Medulla oblongata (tissue), 1 donor: ENCODE results near the gene STK16.
"Not testable (repeated sequence)": the region's sequence is repeated elsewhere in the genome, so short reads cannot be mapped to it uniquely, and the experiment has no call there.

Source experiments
- DNase-seq: peaks from one replicate; pipeline ENCODE4 v3.0.0-alpha.2; 2015; ENCODE audit errors: extremely low spot score

Gene STK16, protein sequence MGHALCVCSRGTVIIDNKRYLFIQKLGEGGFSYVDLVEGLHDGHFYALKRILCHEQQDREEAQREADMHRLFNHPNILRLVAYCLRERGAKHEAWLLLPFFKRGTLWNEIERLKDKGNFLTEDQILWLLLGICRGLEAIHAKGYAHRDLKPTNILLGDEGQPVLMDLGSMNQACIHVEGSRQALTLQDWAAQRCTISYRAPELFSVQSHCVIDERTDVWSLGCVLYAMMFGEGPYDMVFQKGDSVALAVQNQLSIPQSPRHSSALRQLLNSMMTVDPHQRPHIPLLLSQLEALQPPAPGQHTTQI

DNA sequence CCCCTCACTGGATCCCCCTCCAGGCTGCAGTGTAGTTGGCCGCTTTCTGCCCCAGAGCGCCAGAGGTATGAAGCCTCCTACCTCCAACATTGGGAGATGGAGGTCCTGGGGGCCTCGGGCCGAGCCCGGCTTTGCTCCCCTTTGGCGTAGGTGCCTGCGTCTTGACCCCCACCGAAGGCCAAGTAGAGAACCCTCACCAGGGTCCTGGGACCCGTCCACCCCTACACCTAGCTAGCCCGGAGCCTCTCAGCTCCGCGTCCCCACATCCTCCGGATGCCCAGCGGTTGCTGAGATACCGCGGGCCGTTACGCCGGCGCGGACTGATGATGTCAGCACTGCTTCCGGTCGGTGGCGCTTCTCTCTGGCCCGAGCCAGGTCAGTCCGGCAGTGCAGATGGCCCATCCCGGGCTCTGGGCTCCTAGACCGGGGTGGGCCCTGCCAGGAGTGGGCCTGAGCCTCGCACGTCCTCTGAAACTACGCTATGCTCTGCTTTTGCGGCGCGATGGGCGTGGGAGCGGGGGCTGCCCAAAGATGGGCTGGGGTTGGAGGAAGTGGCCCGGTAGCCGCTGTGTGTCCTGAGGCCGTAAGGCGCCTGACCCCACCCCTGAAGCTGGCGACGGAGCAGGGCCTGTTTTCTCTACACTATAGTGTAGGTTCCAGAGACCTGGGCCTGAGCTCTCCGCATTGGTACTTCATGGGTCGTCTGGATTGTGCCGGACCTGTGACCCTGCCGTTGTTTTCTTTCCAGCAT lies at the start of gene STK16, which contains the start of gene GLB1L:
STK16 (plus strand) TSS at position 332 of the 751 bp plus-strand sequence. CDS start 521 bp downstream, outside the sequence.
GLB1L (minus strand) TSS at position 297 of the 751 bp plus-strand sequence. CDS start 1,871 bp downstream, outside the sequence.
- DNase-seq, result peak; percentile 93

DNA sequence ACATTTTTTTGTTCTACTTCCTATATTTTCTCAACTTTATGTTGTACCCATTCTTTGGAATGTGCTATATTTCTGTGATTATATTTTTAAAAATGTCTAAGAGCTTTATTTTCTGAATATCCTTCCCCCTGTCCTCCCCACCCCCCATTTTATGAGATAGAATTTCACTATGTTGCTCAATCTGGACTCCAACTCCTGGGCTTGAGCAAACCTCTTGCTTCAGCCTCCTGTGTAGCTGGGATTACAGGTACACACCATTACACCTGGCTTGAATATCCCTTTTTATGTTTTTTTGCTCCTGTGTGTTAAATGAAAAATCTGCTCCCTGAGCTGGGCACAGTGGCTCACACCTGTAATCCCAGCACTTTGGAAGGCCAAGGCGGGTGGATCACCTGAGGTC lies 47.9 kb upstream of the STK16 start:
- no peak for DNase-seq

DNA sequence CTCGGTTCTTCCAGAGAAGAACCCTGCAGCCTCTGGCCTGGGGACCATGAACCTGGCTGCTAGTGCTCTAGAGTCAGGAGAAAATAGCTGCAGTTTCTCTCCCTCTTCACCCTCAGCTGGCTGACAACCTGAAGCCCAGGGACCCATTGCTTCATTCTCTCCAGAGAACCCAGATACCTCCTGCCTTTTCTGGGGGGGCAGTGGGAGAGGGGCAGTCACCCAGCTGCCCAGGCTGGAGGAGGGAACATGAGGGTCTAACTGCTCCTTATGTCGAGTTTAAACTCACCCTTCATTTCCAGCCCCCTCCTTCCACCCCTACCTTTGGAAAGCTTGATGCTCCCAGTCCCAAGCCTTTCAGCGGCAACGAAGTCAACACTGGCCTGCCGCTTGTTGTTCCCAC lies 46.3 kb upstream of the STK16 start:
- DNase-seq, result no peak

DNA sequence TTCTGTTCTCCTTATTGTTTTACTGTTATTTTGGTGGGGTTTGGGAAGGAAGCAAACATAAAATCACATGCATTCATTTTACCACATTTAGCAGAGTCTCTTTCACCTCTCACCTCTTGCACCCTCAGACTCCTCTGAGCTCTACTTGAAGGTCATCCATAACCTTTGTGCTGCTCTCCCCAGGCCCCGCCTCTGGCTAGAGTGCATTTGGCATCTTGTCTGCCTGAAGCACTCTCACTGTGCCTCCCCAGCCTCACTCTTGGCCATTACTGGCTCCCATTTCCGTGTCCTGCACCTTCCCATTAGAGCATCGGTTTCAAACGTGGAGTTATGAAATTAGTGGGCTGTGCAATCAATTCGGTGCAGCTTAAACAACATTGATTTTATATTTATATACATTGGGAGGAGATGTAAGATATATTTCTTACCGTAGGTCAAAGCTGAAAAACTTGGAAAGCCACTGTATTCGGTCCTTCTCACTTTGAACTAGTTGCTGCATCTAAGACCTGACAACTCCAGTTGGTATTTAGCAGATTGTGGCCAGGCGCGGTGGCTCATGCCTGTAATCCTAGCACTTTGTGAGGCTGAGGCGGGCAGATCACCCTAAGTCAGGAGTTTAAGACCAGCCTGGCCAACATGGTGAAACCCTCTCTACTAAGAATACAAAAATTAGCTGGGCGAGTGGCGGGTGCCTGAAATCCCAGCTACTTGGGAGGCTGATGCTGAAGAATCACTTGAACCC lies 45.6 kb upstream of the STK16 start:
- DNase-seq, result no peak

DNA sequence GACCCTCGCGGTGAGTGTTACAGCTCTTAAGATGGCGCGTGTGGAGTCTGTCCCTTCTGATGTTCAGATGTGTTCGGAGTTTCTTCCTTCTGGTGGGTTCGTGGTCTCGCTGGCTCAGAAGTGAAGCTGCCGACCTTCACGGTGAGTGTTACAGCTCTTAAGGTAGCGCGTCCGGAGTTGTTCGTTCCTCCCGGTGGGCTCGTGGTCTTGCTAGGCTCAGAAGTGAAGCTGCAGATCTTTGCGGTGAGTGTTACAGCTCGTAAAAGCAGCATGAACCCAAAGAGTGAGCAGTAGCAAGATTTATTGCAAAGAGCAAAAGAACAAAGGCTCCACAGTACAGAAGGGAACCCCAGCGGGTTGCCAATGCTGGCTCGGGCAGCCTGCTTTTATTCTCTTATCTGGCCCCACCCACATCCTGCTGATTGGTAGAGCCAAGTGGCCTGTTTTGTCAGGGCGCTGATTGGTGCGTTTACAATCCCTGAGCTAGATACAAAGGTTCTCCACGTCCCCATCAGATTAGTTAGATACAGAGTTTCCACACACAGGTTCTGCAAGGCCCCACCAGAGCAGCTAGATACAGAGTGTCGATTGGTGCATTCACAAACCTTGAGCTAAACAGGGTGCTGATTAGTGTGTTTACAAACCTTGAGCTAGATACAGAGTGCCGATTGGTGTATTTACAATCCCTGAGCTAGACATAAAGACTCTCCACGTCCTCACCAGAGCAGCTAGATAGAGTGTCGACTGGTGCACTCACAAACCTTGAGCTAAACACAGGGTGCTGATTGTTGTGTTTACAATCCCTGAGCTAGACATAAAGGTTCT lies 44.6 kb upstream of the STK16 start:
- DNase-seq, result peak; percentile 47

DNA sequence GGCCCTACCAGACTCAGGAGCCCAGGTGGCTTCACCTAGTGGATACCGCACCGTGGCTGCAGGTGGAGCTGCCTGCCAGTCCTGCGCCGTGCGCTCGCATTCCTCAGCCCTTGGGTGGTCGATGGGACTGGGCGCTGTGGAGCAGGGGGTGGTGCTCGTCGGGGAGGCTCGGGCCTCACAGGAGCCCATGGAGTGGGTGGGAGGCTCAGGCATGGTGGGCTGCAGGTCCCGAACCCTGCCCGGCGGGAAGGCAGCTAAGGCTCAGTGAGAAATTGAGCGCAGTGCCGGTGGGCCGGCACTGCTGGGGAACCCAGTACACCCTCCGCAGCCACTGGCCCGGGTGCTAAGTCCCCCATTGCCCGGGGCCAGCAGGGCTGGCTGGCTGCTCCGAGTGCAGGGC lies 43.9 kb upstream of the STK16 start:
- not testable (repeated sequence) for DNase-seq

DNA sequence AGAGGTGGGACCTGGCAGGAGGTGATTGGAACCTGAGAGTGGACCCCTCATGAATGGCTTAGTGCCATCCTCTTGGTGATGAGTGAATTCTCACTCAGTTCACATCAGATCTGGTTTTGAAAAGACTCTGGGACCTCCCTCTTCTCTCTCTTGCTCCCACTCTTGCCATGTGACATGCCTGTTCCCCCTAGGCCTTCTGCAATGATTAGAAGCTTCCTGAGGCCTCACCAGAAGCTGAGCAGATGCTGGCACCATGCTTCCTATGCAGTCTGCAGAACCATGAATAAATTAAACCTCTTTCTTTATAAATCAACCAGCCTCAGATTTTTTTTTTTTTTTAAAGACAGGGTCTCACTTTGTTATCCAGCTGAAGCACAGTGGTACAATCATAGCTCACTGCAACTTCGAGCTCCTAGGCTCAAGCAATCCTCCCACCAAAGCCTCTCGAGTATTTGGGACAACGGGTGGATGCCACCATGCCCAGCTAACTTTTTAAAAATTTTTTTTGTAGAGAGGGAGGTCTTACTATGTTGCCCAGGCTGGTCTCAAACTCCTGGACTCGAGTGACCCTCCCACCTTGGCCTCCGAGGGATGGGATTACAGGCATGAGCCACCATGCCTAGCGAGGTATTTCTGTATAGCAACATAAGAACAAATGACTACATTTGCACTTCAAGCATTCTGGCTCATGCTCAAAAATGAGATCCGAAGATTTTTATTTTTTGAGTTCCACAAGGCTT lies 40.7 kb upstream of the STK16 start:
- DNase-seq, result no peak

DNA sequence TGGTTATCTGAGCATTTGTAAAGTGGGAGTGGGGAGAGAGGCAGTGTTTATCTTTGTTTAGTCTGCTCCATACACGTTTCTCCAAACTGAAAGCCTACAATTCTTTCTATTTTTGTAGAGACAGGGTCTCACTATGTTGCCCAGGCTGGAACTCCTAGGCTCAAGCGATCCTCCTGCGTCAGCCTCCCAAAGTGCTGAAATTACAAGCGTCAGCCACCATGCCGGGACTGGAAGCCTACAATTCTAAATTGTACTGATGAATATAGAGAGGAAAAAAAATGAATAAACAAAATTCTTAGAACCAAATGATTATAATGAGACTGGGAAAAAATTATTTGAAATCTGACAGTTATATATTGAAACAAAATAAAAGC lies 40.1 kb upstream of the STK16 start:
- no peak for DNase-seq

DNA sequence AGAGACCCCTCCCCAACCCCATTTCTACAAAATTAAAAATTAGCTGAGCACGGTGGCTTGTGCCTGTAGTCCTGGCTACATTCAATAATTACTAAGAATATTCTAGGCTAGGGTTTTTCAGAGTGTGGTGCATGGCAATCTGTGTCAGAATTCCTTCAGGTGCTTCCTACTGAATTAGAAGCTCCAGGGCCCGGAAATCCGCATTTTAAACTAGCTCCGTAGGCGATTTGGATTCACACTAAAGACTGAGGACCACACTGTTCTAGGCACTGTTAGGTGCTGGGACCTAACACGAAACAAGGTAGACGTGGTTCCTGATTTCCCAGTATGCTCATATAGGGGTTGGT lies 39.3 kb upstream of the STK16 start:
- DNase-seq, result no peak

DNA sequence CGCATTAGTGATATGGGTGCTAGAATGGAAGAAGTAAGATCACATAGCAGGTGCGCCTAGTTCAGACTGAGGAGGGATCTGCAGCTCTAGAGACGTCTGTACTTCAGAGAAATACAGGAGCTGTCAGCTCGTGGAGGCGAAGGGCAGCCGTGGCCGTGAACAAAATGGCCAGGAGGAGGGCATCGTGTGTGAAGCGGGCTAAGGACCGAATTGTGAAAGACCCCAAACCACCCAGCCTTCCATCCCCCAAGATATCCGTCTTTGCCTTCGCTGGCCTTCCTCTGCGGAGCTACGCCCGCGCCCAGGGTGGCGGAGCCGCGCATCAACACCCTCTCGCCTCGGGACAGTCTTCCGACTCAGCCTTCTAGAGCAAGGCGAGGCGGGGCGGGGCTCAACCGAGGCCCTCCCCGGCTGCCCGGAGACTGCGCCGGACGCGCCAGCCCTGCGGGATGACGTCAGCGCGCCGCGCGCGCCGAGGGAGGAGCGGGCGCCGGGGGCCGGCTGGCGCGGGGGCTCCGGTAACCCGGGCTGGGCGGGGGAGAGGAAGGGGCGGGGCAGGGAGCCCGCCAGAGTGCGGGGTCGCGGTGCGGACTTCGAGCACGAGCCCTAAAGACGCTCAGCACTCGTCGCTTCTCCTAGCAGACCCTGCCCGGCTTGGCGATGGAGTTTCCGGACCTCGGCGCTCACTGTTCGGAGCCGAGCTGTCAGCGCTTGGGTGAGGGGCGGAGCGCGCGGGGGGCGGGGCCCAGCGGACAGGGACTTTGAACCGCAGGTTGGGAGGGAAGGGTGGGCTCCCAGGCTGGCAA lies 38.7 kb upstream of the STK16 start, which contains the start of gene ZFAND2B:
ZFAND2B (plus strand) TSS at position 455 of the 806 bp plus-strand sequence; CDS start at position 661, 206 bp downstream.
- DNase-seq, result peak; percentile 97

DNA sequence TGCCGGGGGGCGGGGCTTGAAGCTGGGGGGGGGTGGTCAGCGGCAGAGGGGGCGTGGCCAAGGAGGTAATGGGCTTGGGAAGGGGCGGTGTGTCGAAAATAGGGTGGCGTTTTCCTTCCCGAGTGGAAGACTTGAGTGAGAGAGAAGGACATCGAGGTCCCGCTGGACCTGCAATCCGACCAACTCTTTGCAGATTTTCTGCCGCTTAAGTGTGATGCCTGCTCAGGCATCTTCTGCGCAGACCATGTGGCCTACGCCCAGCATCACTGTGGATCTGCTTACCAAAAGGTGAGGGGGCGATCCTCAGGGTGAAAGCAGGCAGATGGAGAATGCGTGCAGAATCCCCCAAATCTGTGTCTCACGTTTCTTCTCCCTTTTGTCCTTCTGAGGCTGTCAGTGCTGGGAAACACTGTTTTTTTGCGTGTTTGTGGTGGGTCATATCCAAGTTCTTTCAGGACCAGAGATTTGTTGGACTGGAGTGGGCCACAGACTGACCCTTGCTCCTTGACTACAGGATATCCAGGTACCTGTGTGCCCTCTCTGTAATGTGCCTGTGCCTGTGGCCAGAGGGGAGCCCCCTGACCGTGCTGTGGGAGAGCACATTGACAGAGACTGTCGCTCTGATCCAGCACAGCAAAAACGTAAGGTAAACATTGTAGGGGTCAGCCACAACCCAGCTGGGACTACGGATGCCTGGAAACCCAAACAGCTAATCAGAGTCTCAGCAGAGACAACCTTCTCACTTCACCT lies 38.0 kb upstream of the STK16 start:
- peak; percentile 79 for DNase-seq

DNA sequence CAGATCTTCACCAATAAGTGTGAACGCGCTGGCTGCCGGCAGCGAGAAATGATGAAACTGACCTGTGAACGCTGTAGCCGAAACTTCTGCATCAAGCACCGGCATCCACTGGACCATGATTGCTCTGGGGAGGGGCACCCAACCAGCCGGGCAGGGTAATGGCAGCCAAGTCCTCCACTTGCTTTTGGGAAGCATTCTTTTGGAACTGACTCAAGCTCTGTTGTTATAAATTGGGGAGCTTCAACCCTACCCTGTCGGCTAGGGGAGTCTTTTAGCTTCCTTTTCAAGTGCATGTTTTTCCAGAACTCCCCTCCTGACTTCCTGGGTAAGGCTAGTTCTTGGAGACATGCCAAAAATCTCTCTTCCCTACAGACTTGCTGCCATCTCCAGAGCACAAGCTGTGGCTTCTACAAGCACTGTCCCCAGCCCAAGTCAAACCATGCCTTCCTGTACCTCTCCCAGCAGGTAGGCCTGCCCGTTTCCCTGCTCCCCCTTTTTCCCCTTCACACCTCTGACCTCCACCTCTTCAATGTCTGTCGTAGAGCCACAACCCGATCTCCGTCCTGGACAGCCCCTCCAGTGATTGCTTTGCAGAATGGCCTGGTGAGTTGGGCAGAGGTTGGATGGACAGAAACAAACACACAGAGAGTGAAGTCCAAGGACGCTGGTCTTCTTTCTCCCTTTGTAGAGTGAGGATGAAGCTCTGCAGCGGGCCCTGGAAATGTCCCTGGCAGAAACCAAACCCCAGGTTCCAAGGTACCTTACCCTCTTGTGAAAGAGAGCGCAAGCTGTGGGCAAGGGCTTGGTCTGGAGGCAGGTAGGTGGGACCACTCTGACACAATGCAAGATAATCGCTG lies 37.2 kb upstream of the STK16 start:
- DNase-seq, result peak; percentile 35

DNA sequence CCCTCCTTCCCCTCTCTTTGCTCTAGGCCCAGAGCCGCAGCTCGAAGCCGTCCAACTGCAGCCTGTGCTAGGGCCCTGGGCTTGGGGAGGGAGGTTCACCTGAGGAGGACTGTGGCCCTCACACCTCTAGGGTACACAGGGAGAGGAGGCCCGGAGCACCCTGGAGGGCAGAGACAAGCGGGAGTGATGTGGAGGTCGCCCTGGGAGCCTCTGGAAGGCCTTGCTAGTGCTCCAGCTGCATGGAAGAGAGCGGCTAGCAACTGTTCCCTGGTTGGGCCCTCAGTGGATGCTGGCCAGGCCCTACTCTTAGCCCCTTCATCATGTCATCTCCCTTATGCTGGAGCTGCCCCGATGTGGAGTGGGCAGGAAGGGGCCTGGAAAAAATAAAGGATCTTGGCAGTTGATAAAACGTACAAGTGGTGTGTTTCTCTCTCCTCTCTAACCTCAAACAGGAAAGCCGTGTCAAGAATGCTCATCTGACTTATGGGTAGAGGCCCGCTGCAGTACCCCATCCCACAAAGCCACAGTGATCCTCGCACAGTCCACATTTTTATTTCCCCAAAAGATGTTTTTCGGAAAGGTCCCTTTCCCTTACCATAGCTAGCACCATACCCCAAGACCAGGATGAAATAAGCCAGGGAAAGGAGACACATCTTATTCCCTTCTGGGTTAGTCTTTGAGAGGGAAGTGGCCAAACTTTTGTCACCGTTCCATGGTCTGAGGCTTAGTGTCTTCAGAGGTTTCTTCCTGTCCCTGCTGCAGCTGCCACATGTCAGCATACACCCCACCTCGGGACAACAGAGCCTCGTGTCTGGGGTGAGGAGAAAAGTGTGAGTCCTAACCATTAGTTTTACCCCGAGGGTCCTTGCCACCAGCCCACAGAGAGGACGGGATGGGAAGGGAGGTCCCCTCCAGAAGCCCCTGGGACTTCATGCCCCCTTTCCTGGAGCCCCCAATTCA lies 35.8 kb upstream of the STK16 start:
- DNase-seq, result no peak

DNA sequence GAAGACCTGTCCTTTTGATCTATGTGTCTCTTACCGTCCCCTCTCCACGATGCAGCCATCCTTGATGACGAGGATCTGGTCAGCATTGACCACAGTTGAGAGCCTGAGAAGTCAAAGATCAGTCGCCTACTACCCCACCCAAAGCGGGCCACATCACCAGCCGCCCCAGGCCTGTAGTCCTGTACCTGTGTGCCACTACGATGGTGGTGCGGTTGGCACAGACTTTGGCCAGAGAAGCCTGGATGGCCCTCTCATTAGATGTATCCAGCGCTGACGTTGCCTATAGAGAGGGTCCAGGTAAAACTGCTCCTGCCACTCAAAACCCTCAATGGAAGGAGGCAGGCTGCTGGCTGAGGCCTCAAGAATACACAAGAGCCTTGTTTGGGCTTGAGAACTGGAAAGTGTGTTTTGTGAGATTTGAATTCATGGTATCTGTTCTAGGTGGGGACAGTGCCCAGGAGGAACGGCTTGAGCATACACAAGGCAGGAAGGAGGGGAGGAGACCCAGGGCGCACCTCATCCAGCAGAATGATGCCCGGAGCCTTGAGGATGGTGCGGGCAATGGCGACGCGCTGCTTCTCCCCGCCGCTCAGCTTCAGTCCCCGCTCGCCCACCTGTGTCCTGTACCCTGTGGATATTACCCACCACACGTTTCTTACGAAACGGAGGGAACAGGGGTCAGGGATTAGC lies 34.9 kb upstream of the STK16 start:
- no peak for DNase-seq

DNA sequence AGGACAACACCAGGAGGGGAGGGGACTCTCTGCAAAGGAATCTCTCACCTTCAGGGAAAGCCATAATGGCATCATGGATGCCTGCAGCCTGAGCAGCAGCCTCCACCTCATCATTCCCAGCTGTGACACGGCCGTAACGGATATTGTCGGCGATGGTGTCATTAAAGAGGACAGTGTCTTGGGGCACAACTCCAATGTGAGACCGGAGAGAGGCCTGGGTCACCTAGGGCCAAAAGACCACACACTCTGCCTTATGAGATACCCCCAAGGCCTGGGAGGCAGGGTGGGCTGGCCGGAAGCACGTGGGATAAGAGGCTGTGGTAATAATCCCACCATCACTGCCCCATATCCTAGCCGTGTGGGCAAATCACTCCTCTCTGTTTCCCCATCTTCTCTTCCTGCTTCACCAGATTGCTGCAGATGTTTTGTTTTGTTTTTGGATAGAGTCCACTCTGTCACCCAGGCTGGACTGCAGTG lies 34.4 kb upstream of the STK16 start:
- DNase-seq, result no peak

DNA sequence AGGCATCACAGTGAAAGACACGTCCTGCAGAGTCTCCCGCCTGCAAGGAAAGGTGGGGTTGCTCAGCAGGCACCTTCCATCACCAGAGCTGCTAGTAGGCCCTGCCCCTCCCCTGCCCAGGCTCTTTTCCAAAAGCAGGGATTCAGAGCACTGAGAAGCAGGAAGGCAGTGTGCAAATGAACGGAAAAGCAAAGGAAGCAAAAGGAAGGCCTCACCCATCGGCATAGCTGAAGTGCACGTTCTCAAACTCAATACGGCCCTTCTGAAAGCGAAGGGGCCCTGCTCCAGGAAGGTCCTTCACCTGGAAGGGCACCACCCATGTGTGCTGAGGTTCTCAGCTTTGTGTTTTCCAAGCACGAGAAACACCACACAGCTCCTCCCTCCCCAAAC lies 32.3 kb upstream of the STK16 start:
- DNase-seq, result no peak
